BJ (cell line): ENCODE data around the gene MYO18B. TPM values are rescaled to one million over a fixed set of nuclear protein-coding genes. Genes with fewer than 3 reads are reported as not detected.

ENCODE experiments used
- CTCF ChIA-PET: fragments of 350-600 bp; formaldehyde crosslinking; extraction: SDS; loops from one replicate; lab custom pipeline; 2021; ENCODE audit warnings: antibody characterized with exemption, inconsistent platforms; lab: Yijun Ruan, JAX
- POLR2A ChIA-PET: fragments of 300-600 bp; sonication (Branson Sonifier 250); formaldehyde crosslinking; extraction: SDS; loops from one replicate; lab custom pipeline; 2021; ENCODE audit warnings: antibody characterized with exemption; lab: Charles Lee
- DNase-seq: peaks from one replicate; pipeline ENCODE4 v3.0.0-alpha.2; 2011; ENCODE audit warnings: low read depth
- H3K27me3 ChIP-seq: 2 replicates; pipeline ENCODE4 v1.6.0; 2011; ENCODE audit warnings: low read length; ENCODE audit not compliant: control insufficient read depth, insufficient read depth
- H3K36me3 ChIP-seq: 2 replicates; pipeline ENCODE4 v1.5.1; 2011; ENCODE audit warnings: low read length; ENCODE audit not compliant: control insufficient read depth, insufficient read depth
- H3K4me3 ChIP-seq: 2 replicates; pipeline ENCODE4 v1.5.1; 2011; ENCODE audit warnings: low read depth, mild to moderate bottlenecking, control low read depth, low read length
- CTCF ChIP-seq: IDR thresholded peaks from 2 replicates; pipeline ENCODE4 v1.5.1; 2011; ENCODE audit warnings: low read depth, mild to moderate bottlenecking, control low read depth, inconsistent platforms, low read length, moderate library complexity; ENCODE audit not compliant: insufficient read depth
- polyA plus RNA-seq: library from polyadenylated mRNA; depleted of rRNA; stranded (reverse); fragments of >200 nt; gene quantifications from 2 replicates; pipeline ENCODE4 v1.2.3, GENCODE V29; 2011

The MYO18B gene
- polyA plus RNA-seq, 1 experiment: not detected

GRCh38 chr22:26017932-26018331, 275.9 kb downstream of the MYO18B start:
- CTCF ChIA-PET: no interaction called here
- no peak for TF ChIP-seq CTCF
- H3K4me3 ChIP-seq: no peak overlapping the region
- no peaks in the 10 kb centered on the region for H3K27me3 ChIP-seq
- no peak for DNase-seq
- no peaks in the 10 kb centered on the region for H3K36me3 ChIP-seq
- POLR2A ChIA-PET: no interaction called here

- no peak overlapping the region for H3K4me3 ChIP-seq
- DNase-seq: no peak
- POLR2A ChIA-PET: no interaction called here
- CTCF ChIA-PET: no interaction called here
- no peak for TF ChIP-seq CTCF
- no peaks in the 10 kb centered on the region for H3K36me3 ChIP-seq
- H3K27me3 ChIP-seq: no peaks in the 10 kb centered on the region
Observed at GRCh38 chr22:26019596-26019995, 277.6 kb downstream of the MYO18B start.

- Histone ChIP-seq H3K36me3 (no peaks in the 10 kb centered on the region), H3K27me3 (no peaks in the 10 kb centered on the region), H3K4me3 (no peak overlapping the region)
- ChIA-PET CTCF (no interaction called here), POLR2A (no interaction called here)
- no peak for DNase-seq
- TF ChIP-seq CTCF: no peak
Observed at GRCh38 chr22:26021516-26021915, 279.5 kb downstream of the MYO18B start.

- POLR2A ChIA-PET: no interaction called here
- H3K4me3 ChIP-seq: no peak overlapping the region
- H3K36me3 ChIP-seq: no peaks in the 10 kb centered on the region
- TF ChIP-seq CTCF: no peak
- DNase-seq: no peak
- H3K27me3 ChIP-seq: no peaks in the 10 kb centered on the region
- CTCF ChIA-PET: no interaction called here
Observed at GRCh38 chr22:26023104-26023775, 281.3 kb downstream of the MYO18B start.

GRCh38 chr22:26025626-26026025, 283.6 kb downstream of the MYO18B start:
- Histone ChIP-seq H3K4me3 (no peak overlapping the region), H3K36me3 (no peaks in the 10 kb centered on the region), H3K27me3 (no peaks in the 10 kb centered on the region)
- TF ChIP-seq CTCF: no peak
- ChIA-PET CTCF (no interaction called here), POLR2A (no interaction called here)
- no peak for DNase-seq
